K562 (cell line): Measurements from ENCODE around the gene MRPL38. TPM values are rescaled to one million over a fixed set of nuclear protein-coding genes. Genes with fewer than 3 reads are reported as not detected.

Experiments
- ATAC-seq: fragments of 200-7000 bp; cut with Tn5 transposase; 3 replicates; pipeline ENCODE4 v1.9.1; 2020; ENCODE audit warnings: moderate library complexity
- BruUV-seq: library from RNA; stranded (reverse); fragments of 400-500 nt; replicated peaks from 2 replicates; lab custom pipeline; 2021; lab: Mats Ljungman, UMichigan
- CTCF ChIA-PET: fragments of 300-600 bp; formaldehyde crosslinking; extraction: SDS; loops from one replicate; lab custom pipeline; 2021; ENCODE audit warnings: low intra/inter-chr PET ratio; lab: Yijun Ruan, JAX
- POLR2A ChIA-PET: fragments of 300-600, 350-650 bp; sonication (Branson Sonifier 250); formaldehyde crosslinking; extraction: SDS; loops from one replicate; lab custom pipeline; 2021; ENCODE audit warnings: antibody characterized with exemption, inconsistent platforms; lab: Yijun Ruan, JAX
- DNase-seq, 4 experiments: peaks; one replicate each; pipeline versions ENCODE4 v3.0.0 to v3.0.0-alpha.2; 2011 to 2018; ENCODE audit warnings: low spot score in 3 of 4, mixed read lengths in 3 of 4; ENCODE audit errors: extremely low read depth in 1 of 4
- FAIRE-seq: peaks from 2 replicates; lab custom pipeline; 2011; peaks lifted over from hg19 to GRCh38; lab: Jason Lieb, UNC
- H2AFZ ChIP-seq: 2 replicates; pipeline ENCODE4 v1.6.0; 2011; ENCODE audit warnings: low read depth, low read length, control low read depth, inconsistent platforms
- H3K27ac ChIP-seq: fragments of 200-600 bp; 3 replicates; pipeline ENCODE4 v1.8.0; 2011; ENCODE audit warnings: low read depth, mild to moderate bottlenecking, control low read depth, inconsistent platforms, low read length, moderate library complexity, mixed read lengths; ENCODE audit errors: extremely low read depth
- H3K27me3 ChIP-seq, 2 experiments: fragments of 300-600 bp in 1 of 2; 2 replicates in 1 of 2; 3 replicates in 1 of 2; pipeline versions ENCODE4 v1.6.0 to v1.8.0; 2011; ENCODE audit warnings: inconsistent platforms in 2 of 2, low read length in 2 of 2, mild to moderate bottlenecking in 1 of 2, mixed read lengths in 1 of 2, moderate library complexity in 1 of 2; ENCODE audit not compliant: control insufficient read depth in 2 of 2, insufficient read depth in 2 of 2
- H3K36me3 ChIP-seq: fragments of 300-600 bp; 3 replicates; pipeline ENCODE4 v1.8.0; 2011; ENCODE audit warnings: mild to moderate bottlenecking, low read length, inconsistent platforms; ENCODE audit not compliant: control insufficient read depth, insufficient read depth
- H3K4me1 ChIP-seq, 2 experiments: fragments of 200-600 bp in 1 of 2; replicated peaks in 1 of 2; 2 replicates in 1 of 2; 3 replicates in 1 of 2; pipeline versions ENCODE4 v1.5.1 to v1.8.0; 2011; ENCODE audit warnings: inconsistent platforms in 2 of 2, low read length in 2 of 2, mild to moderate bottlenecking in 1 of 2, mixed read lengths in 1 of 2, moderate library complexity in 1 of 2; ENCODE audit not compliant: control insufficient read depth in 2 of 2, insufficient read depth in 2 of 2
- H3K4me2 ChIP-seq: 2 replicates; pipeline ENCODE4 v1.6.1; 2011; ENCODE audit warnings: low read length, control low read depth, inconsistent platforms, mixed read lengths; ENCODE audit not compliant: insufficient read depth
- H3K4me3 ChIP-seq: fragments of 200-600 bp; sonication (generic), shearing (Covaris generic); 2 replicates; pipeline ENCODE4 v1.5.1; 2016; ENCODE audit warnings: control low read depth, inconsistent platforms
- H3K79me2 ChIP-seq: fragments of 200-600 bp; 3 replicates; pipeline ENCODE4 v1.8.0; 2011; ENCODE audit warnings: low read length, inconsistent platforms; ENCODE audit not compliant: control insufficient read depth, insufficient read depth
- H3K9ac ChIP-seq, 2 experiments: 2 replicates each; pipeline versions ENCODE4 v1.6.0 to v1.6.1; 2011; ENCODE audit warnings: low read depth in 2 of 2, low read length in 2 of 2, control low read depth in 1 of 2, inconsistent platforms in 1 of 2, mild to moderate bottlenecking in 1 of 2, mixed read lengths in 1 of 2; ENCODE audit not compliant: insufficient read depth in 1 of 2
- H3K9me1 ChIP-seq: one replicate; pipeline ENCODE4 v1.6.0; 2011; ENCODE audit warnings: inconsistent platforms, mild to moderate bottlenecking, low read length, moderate library complexity; ENCODE audit not compliant: control insufficient read depth, insufficient read depth
- H3K9me3 ChIP-seq: replicated peaks from 2 replicates; pipeline ENCODE4 v1.5.1; 2011; ENCODE audit warnings: low read depth, low read length, inconsistent platforms; ENCODE audit not compliant: control insufficient read depth, insufficient read depth
- H4K20me1 ChIP-seq: replicated peaks from 2 replicates; pipeline ENCODE4 v1.6.1; 2011; ENCODE audit warnings: low read length, inconsistent platforms, mixed read lengths; ENCODE audit not compliant: control insufficient read depth, insufficient read depth
- CBFB ChIP-seq: sonication (generic); formaldehyde crosslinking; IDR thresholded peaks from 2 replicates; pipeline ENCODE4 v1.4.0; 2020; ENCODE audit warnings: mild to moderate bottlenecking, missing genetic modification reagents
- ELF1 ChIP-seq: fragments of 200-800 bp; sonication (Bioruptor generic); IDR thresholded peaks from 2 replicates; pipeline ENCODE4 v1.6.1; 2016; ENCODE audit warnings: missing genetic modification characterization, missing compliant biosample characterization
- ELK3 ChIP-seq: fragments of 450-650 bp; formaldehyde crosslinking; IDR thresholded peaks from 2 replicates; pipeline ENCODE4 v1.4.0; 2020; ENCODE audit warnings: mild to moderate bottlenecking
- PCBP2 ChIP-seq: fragments of 200-400 bp; formaldehyde crosslinking; IDR thresholded peaks from 2 replicates; pipeline ENCODE4 v1.6.1; 2018; ENCODE audit warnings: low read length, low read depth, mild to moderate bottlenecking, moderate library complexity; ENCODE audit not compliant: poor library complexity, severe bottlenecking
- PRPF4 ChIP-seq: fragments of 200-400 bp; formaldehyde crosslinking; IDR thresholded peaks from one replicate; pipeline ENCODE4 v1.6.1; 2017; ENCODE audit warnings: low read length, low read depth, mild to moderate bottlenecking; ENCODE audit not compliant: insufficient read depth, poor library complexity, severe bottlenecking
- SREBF1 ChIP-seq: fragments of 150-350 bp; IDR thresholded peaks from 2 replicates; pipeline ENCODE4 v1.6.1; 2014; ENCODE audit warnings: antibody characterized with exemption, low read depth, low read length, borderline replicate concordance
- TAF9B ChIP-seq: fragments of 450-650 bp; IDR thresholded peaks from 2 replicates; pipeline ENCODE4 v1.6.1; 2018; ENCODE audit warnings: mild to moderate bottlenecking; ENCODE audit not compliant: partially characterized antibody
- TBL1XR1 ChIP-seq, 2 experiments: IDR thresholded peaks; 2 replicates each; pipeline ENCODE4 v1.6.1; 2012; ENCODE audit warnings: improper control_type of control experiment in 2 of 2, low read length in 2 of 2, mild to moderate bottlenecking in 1 of 2
- TCF3 ChIP-seq: sonication (generic); formaldehyde crosslinking; IDR thresholded peaks from 2 replicates; pipeline ENCODE4 v1.4.0; 2020; ENCODE audit warnings: mild to moderate bottlenecking, missing genetic modification reagents
- ZBTB43 ChIP-seq: sonication (generic); formaldehyde crosslinking; IDR thresholded peaks from 2 replicates; pipeline ENCODE4 v1.8.0; 2023; ENCODE audit warnings: mild to moderate bottlenecking, missing genetic modification reagents
- ZNF609 ChIP-seq: sonication (generic); formaldehyde crosslinking; IDR thresholded peaks from 2 replicates; pipeline ENCODE4 v1.8.1; 2023; ENCODE audit warnings: missing genetic modification reagents, mild to moderate bottlenecking, borderline replicate concordance
- ZNF707 ChIP-seq: fragments of 250-450 bp; sonication (Bioruptor Pico); conservative IDR thresholded peaks from 2 replicates; pipeline ENCODE4 v1.8.0; 2022; ENCODE audit warnings: inconsistent platforms, mild to moderate bottlenecking, moderate library complexity
- WGBS: fragments of 100-300 bp; shearing (Covaris generic); methylation state at CpG from one replicate; pipeline ENCODE4 v1.1.6; 2016; ENCODE audit warnings: low coverage, mixed read lengths; ENCODE audit not compliant: insufficient coverage; ENCODE audit errors: missing lambda C conversion rate; 5-methylcytosine and 5-hydroxymethylcytosine counted together
- in situ Hi-C: fragments of 300-500 bp; cut with MboI; formaldehyde crosslinking; loops from 4 replicates; pipeline ENCODE4 v1.15.0; 2018; ENCODE audit warnings: inconsistent platforms, mixed read lengths
- intact Hi-C: fragments of 100-400 bp; cut with micrococcal nuclease; formaldehyde crosslinking; loops from 2 replicates; pipeline ENCODE4 v1.14.2; 2022
- polyA plus RNA-seq, 8 experiments: library from polyadenylated mRNA; depleted of rRNA in 4 of 8; stranded (reverse) in 5 of 8; unstranded in 3 of 8; fragments of >200 nt; fragmentation: Nextera tagmentation in 2 of 8; fragmentation: Illumina TruSeq in 1 of 8; extraction: Ambion mirVana in 2 of 8; extraction: Trizol in 1 of 8; gene quantifications; 2 replicates each; pipeline versions ENCODE4 v1.2.1 to v1.2.3, GENCODE V29; 2011 to 2014; ENCODE audit warnings: inconsistent platforms in 1 of 8, missing spikeins in 1 of 8
- total RNA-seq, 7 experiments: library from RNA; depleted of rRNA in 6 of 7; stranded (reverse); fragments of >200 nt in 6 of 7; fragmentation: Illumina TruSeq in 2 of 7; extraction: Trizol in 2 of 7; gene quantifications; 2 replicates each; pipeline versions ENCODE4 v1.2.1 to v1.2.3, GENCODE V29; 2011 to 2021; ENCODE audit warnings: low replicate concordance in 1 of 7
- TF ChIP-seq, protein P1 (sequence below): sonication (generic); formaldehyde crosslinking; IDR thresholded peaks from 2 replicates; pipeline ENCODE4 v1.8.1; 2023; ENCODE audit warnings: mild to moderate bottlenecking, missing genetic modification reagents

MRPL38 gene
- total and polyA plus RNA-seq, 9 of the 15 experiments (the other 6 are each of a cell fraction or from before 2014, with no cell fraction given): 4.5 to 154 (median 48.5) TPM

GRCh38 chr17:75854881-75855309, 49.8 kb downstream of the MRPL38 start:
- H4K20me1 ChIP-seq: no peaks in the 10 kb centered on the region
- H2AFZ ChIP-seq: peak overlapping the region; percentile 68; the same call in 1 of the 2 replicates
- peak; percentile 12 for ATAC-seq
- H3K4me3 ChIP-seq: peak overlapping the region; percentile 88
- WGBS: 0% methylated on average over 15 of the region's 19 CpGs
- intact Hi-C loops: loop anchor here (2.0 to 5.0 kb wide), 2 partner anchors 42 to 73 kb away; partner anchors contain the start of genes TRIM65 and UNK
- peak overlapping the region; percentile 77 to 83 for H3K9ac ChIP-seq
- POLR2A ChIA-PET: interaction anchor here (0.7 to 8.2 kb wide), 13 partner anchors 10 to 418 kb away, joined by 3 to 109 read pairs (median 4); partner anchors contain the start of genes GALK1, UNC13D and UNK
- no peaks in the 10 kb centered on the region for H3K27me3 ChIP-seq
- peaks cover 15% of the 10 kb centered on the region; the same call in 2 of the 3 replicates for H3K36me3 ChIP-seq
- H3K9me1 ChIP-seq: no peaks in the 10 kb centered on the region
- H3K9me3 ChIP-seq: no peaks in the 10 kb centered on the region
- no TSS peak for BruUV-seq
- H3K27ac ChIP-seq: peak overlapping the region; percentile 84
- DNase-seq: peak in 3 of 4 experiments; percentile 79 to 83 (median 81)
- in situ Hi-C loops: no loop called here
- H3K4me2 ChIP-seq: peak overlapping the region; percentile 93
- CTCF ChIA-PET: interaction anchor here (2.6 kb wide), 1 partner anchor 42 kb away, joined by 16 read pairs; the partner anchor contains the start of gene TRIM65
- no peak for FAIRE-seq
- H3K79me2 ChIP-seq: peaks cover 34% of the 10 kb centered on the region
- peaks cover 31 to 35% of the 10 kb centered on the region in 2 experiments for H3K4me1 ChIP-seq
- no peak for TF ChIP-seq ZBTB43 (CRISPR knock-in tag)
- TF ChIP-seq ELK3 (CRISPR knock-in tag): no peak
- TF ChIP-seq SREBF1: no peak
- no peak for TF ChIP-seq PCBP2
- TF ChIP-seq, protein P1, sequence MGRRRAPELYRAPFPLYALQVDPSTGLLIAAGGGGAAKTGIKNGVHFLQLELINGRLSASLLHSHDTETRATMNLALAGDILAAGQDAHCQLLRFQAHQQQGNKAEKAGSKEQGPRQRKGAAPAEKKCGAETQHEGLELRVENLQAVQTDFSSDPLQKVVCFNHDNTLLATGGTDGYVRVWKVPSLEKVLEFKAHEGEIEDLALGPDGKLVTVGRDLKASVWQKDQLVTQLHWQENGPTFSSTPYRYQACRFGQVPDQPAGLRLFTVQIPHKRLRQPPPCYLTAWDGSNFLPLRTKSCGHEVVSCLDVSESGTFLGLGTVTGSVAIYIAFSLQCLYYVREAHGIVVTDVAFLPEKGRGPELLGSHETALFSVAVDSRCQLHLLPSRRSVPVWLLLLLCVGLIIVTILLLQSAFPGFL (CRISPR knock-in tag): no peak
- no peak for TF ChIP-seq TBL1XR1 (IDR thresholded peaks at IDR 0.05; ENCODE audit: low read length in 2 of 2)
- TF ChIP-seq ZNF707 (CRISPR knock-in tag): no peak
- no peak for TF ChIP-seq PRPF4
- no peak for TF ChIP-seq TAF9B
- TF ChIP-seq CBFB (CRISPR knock-in tag): no peak
- TF ChIP-seq TCF3 (CRISPR knock-in tag): no peak
- TF ChIP-seq ELF1: peak; percentile 41
- no peak for TF ChIP-seq ZNF609 (CRISPR knock-in tag)
